ENCODE results near the gene UACA. TPM values are rescaled to one million over a fixed set of nuclear protein-coding genes. Genes with fewer than 3 reads are reported as not detected.

UACA gene
- polyA plus RNA-seq, 1 donor (not counting 4 experiments of a cell fraction or from before 2014, with no cell fraction given), result 26.6 TPM

- no peak overlapping the region for H2AFZ ChIP-seq (ENCODE audit: control insufficient read depth, low read length)
- H3K27me3 ChIP-seq (ENCODE audit: control insufficient read depth, extremely low read depth, insufficient read depth, low read length), result peaks cover 20% of the 10 kb centered on the region
- no peak for TF ChIP-seq EZH2 (IDR thresholded peaks at IDR 0.05; ENCODE audit: low read length)
- TF ChIP-seq, protein P1, sequence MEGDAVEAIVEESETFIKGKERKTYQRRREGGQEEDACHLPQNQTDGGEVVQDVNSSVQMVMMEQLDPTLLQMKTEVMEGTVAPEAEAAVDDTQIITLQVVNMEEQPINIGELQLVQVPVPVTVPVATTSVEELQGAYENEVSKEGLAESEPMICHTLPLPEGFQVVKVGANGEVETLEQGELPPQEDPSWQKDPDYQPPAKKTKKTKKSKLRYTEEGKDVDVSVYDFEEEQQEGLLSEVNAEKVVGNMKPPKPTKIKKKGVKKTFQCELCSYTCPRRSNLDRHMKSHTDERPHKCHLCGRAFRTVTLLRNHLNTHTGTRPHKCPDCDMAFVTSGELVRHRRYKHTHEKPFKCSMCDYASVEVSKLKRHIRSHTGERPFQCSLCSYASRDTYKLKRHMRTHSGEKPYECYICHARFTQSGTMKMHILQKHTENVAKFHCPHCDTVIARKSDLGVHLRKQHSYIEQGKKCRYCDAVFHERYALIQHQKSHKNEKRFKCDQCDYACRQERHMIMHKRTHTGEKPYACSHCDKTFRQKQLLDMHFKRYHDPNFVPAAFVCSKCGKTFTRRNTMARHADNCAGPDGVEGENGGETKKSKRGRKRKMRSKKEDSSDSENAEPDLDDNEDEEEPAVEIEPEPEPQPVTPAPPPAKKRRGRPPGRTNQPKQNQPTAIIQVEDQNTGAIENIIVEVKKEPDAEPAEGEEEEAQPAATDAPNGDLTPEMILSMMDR (optimal IDR thresholded peaks at IDR 0.05 in 1 of 3, IDR thresholded peaks at IDR 0.05 in 1 of 3, conservative IDR thresholded peaks at IDR 0.05 in 1 of 3; ENCODE audit: extremely low read depth in 1 of 3, insufficient read depth in 2 of 3, low read length in 3 of 3), result no peak
- no peaks in the 10 kb centered on the region for H3K79me2 ChIP-seq (ENCODE audit: control insufficient read depth, insufficient read depth, low read length)
- no peaks in the 10 kb centered on the region for H3K9me1 ChIP-seq (ENCODE audit: control insufficient read depth, extremely low read depth, insufficient read depth, low read length)
- no peak for DNase-seq (ENCODE audit: low read depth, low spot score)
- H3K4me2 ChIP-seq (ENCODE audit: control insufficient read depth, extremely low read depth, insufficient read depth, low read depth, low read length), result no peak overlapping the region
- dilution Hi-C loops (cut with MboI; ENCODE audit: extremely low pct_ligation_motif_present, low sequenced_read_pairs), result no loop called here
- no peak overlapping the region for H3K9ac ChIP-seq (ENCODE audit: control insufficient read depth, extremely low read depth, insufficient read depth, low read length)
- H4K20me1 ChIP-seq (ENCODE audit: control insufficient read depth, extremely low read depth, insufficient read depth, low read length), result no peaks in the 10 kb centered on the region
- H3K9me3 ChIP-seq (ENCODE audit: control insufficient read depth, low read depth, low read length), result no peaks in the 10 kb centered on the region
- no peak for FAIRE-seq
- H3K4me3 ChIP-seq (ENCODE audit: control insufficient read depth in 2 of 3, extremely low read depth in 1 of 3, insufficient read depth in 2 of 3, low read depth in 1 of 3, low read length in 3 of 3), result no peak overlapping the region
- H3K36me3 ChIP-seq (ENCODE audit: control insufficient read depth in 2 of 2, extremely low read depth in 1 of 2, insufficient read depth in 2 of 2, low read length in 2 of 2), result no peaks in the 10 kb centered on the region
- no peaks in the 10 kb centered on the region for H3K4me1 ChIP-seq (ENCODE audit: control insufficient read depth, extremely low read depth, insufficient read depth, low read length)
- no peak overlapping the region for H3K27ac ChIP-seq (ENCODE audit: control insufficient read depth, insufficient read depth, low read length)
Measured at GRCh38 chr15:70625438-70625837, 137.9 kb downstream of the UACA start.

DNA sequence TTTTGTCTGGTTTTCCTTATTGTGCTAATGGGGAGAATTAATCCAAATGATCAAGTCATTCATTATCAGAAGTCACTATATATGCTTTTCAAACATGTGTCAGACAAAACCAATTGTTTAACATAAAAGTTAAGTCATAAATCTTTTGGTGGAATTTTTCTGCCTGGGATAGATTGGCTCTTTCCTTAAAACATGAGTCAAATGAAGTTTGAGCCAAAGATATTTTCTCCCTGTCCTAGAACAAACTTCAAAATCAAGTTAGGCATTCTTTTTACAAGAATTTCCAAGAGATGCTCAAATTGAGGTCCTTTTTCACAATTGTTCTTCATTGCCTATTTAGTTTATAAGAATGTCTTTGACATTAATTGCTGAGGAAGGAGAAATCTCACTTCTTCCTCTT, 138.3 kb downstream of the UACA start:
- FAIRE-seq, result no peak
- TF ChIP-seq EZH2 (IDR thresholded peaks at IDR 0.05; ENCODE audit: low read length), result no peak
- TF ChIP-seq, protein P1 (optimal IDR thresholded peaks at IDR 0.05 in 1 of 3, IDR thresholded peaks at IDR 0.05 in 1 of 3, conservative IDR thresholded peaks at IDR 0.05 in 1 of 3; ENCODE audit: extremely low read depth in 1 of 3, insufficient read depth in 2 of 3, low read length in 3 of 3), result no peak
- Histone ChIP-seq H3K27ac (ENCODE audit: control insufficient read depth, insufficient read depth, low read length) (no peak overlapping the region), H3K36me3 (ENCODE audit: control insufficient read depth in 2 of 2, extremely low read depth in 1 of 2, insufficient read depth in 2 of 2, low read length in 2 of 2) (no peaks in the 10 kb centered on the region), H3K4me3 (ENCODE audit: control insufficient read depth in 2 of 3, extremely low read depth in 1 of 3, insufficient read depth in 2 of 3, low read depth in 1 of 3, low read length in 3 of 3) (no peak overlapping the region), H3K9me1 (ENCODE audit: control insufficient read depth, extremely low read depth, insufficient read depth, low read length) (no peaks in the 10 kb centered on the region), H3K4me2 (ENCODE audit: control insufficient read depth, extremely low read depth, insufficient read depth, low read depth, low read length) (no peak overlapping the region), H4K20me1 (ENCODE audit: control insufficient read depth, extremely low read depth, insufficient read depth, low read length) (no peaks in the 10 kb centered on the region), H3K9me3 (ENCODE audit: control insufficient read depth, low read depth, low read length) (no peaks in the 10 kb centered on the region), H2AFZ (ENCODE audit: control insufficient read depth, low read length) (no peak overlapping the region), H3K27me3 (ENCODE audit: control insufficient read depth, extremely low read depth, insufficient read depth, low read length) (peaks cover 16% of the 10 kb centered on the region), H3K79me2 (ENCODE audit: control insufficient read depth, insufficient read depth, low read length) (no peaks in the 10 kb centered on the region), H3K9ac (ENCODE audit: control insufficient read depth, extremely low read depth, insufficient read depth, low read length) (no peak overlapping the region), H3K4me1 (ENCODE audit: control insufficient read depth, extremely low read depth, insufficient read depth, low read length) (no peaks in the 10 kb centered on the region)
- no peak for DNase-seq (ENCODE audit: low read depth, low spot score)
- dilution Hi-C loops (cut with MboI; ENCODE audit: extremely low pct_ligation_motif_present, low sequenced_read_pairs), result no loop called here
